Measurements from ENCODE around the gene PDP2. TPM values are rescaled to one million over a fixed set of nuclear protein-coding genes. Genes with fewer than 3 reads are reported as not detected.
A peak's percentile ranks its signal among the peaks of the same experiment; 100 is the strongest.

Gene PDP2
- 6.1 and 6.6 TPM in 2 replicates for total RNA-seq (2014; rRNA removed; shearing (Covaris generic))

GRCh38 chr16:66880288-66881013 lies at the start of gene PDP2:
PDP2 (plus strand) TSS chr16:66880515; CDS start chr16:66884285, 3,770 bp downstream.
- peak; percentile 95 for DNase-seq (ENCODE audit: low read depth)

- DNase-seq (ENCODE audit: low read depth) = no peak
These were observed 48.1 kb upstream of the PDP2 start for GRCh38 chr16:66832190-66832589.

GRCh38 chr16:66832661-66833305 lies 47.5 kb upstream of the PDP2 start:
- peak; percentile 26 for DNase-seq (ENCODE audit: low read depth)

GRCh38 chr16:66834746-66835145 lies 45.6 kb upstream of the PDP2 start:
- no peak for DNase-seq (ENCODE audit: low read depth)

GRCh38 chr16:66840883-66841282 lies 39.4 kb upstream of the PDP2 start:
- no peak for DNase-seq (ENCODE audit: low read depth)

GRCh38 chr16:66841366-66841765 lies 38.9 kb upstream of the PDP2 start:
- DNase-seq (ENCODE audit: low read depth) = no peak

- no peak for DNase-seq (ENCODE audit: low read depth)
These were observed 37.5 kb upstream of the PDP2 start for GRCh38 chr16:66842765-66843164.

GRCh38 chr16:66843191-66843590 lies 37.1 kb upstream of the PDP2 start:
- no peak for DNase-seq (ENCODE audit: low read depth)

GRCh38 chr16:66844009-66844341 lies 36.3 kb upstream of the PDP2 start:
- no peak for DNase-seq (ENCODE audit: low read depth)

GRCh38 chr16:66844342-66845079 lies 35.8 kb upstream of the PDP2 start, which contains the start of gene CA7:
CA7 (plus strand) TSS chr16:66844414; CDS start chr16:66844488, 74 bp downstream.
- DNase-seq (ENCODE audit: low read depth) = no peak

- DNase-seq (ENCODE audit: low read depth) = no peak
These were observed 35.3 kb upstream of the PDP2 start for GRCh38 chr16:66845080-66845410.

GRCh38 chr16:66845791-66846221 lies 34.5 kb upstream of the PDP2 start:
- DNase-seq (ENCODE audit: low read depth) = no peak

GRCh38 chr16:66846266-66846665 lies 34.0 kb upstream of the PDP2 start:
- DNase-seq (ENCODE audit: low read depth) = no peak

GRCh38 chr16:66846831-66847230 lies 33.5 kb upstream of the PDP2 start:
- DNase-seq (ENCODE audit: low read depth) = no peak

GRCh38 chr16:66847533-66848067 lies 32.7 kb upstream of the PDP2 start:
- no peak for DNase-seq (ENCODE audit: low read depth)

- no peak for DNase-seq (ENCODE audit: low read depth)
These were observed 32.1 kb upstream of the PDP2 start for GRCh38 chr16:66848172-66848571.

- no peak for DNase-seq (ENCODE audit: low read depth)
These were observed 31.3 kb upstream of the PDP2 start for GRCh38 chr16:66849021-66849420.

GRCh38 chr16:66849549-66849948 lies 30.8 kb upstream of the PDP2 start:
- no peak for DNase-seq (ENCODE audit: low read depth)

- DNase-seq (ENCODE audit: low read depth) = no peak
These were observed 30.1 kb upstream of the PDP2 start for GRCh38 chr16:66850115-66850815.

GRCh38 chr16:66851166-66851964 lies 28.9 kb upstream of the PDP2 start:
- no peak for DNase-seq (ENCODE audit: low read depth)
